HUES48 (cell line): ENCODE data around the gene RNF121.

Experiments
- H3K27ac ChIP-seq: one replicate; pipeline ENCODE4 v1.7.0; 2013; ENCODE audit warnings: low read depth, low read length, inconsistent platforms
- H3K27me3 ChIP-seq: 2 replicates; pipeline ENCODE4 v1.6.1; 2013; ENCODE audit warnings: mild to moderate bottlenecking, low read length; ENCODE audit not compliant: control insufficient read depth, insufficient read depth
- H3K36me3 ChIP-seq: 2 replicates; pipeline ENCODE4 v1.6.1; 2013; ENCODE audit warnings: low read length; ENCODE audit not compliant: control insufficient read depth, insufficient read depth
- H3K4me1 ChIP-seq: 2 replicates; pipeline ENCODE4 v1.6.1; 2013; ENCODE audit warnings: mild to moderate bottlenecking, low read length; ENCODE audit not compliant: control insufficient read depth, insufficient read depth
- H3K4me3 ChIP-seq: 2 replicates; pipeline ENCODE4 v1.5.1; 2013; ENCODE audit warnings: mild to moderate bottlenecking, low read depth, low read length
- H3K9ac ChIP-seq: 2 replicates; pipeline ENCODE4 v1.6.1; 2013; ENCODE audit warnings: mild to moderate bottlenecking, low read depth, low read length, moderate library complexity
- H3K9me3 ChIP-seq: 2 replicates; pipeline ENCODE4 v1.6.1; 2013; ENCODE audit warnings: low read length; ENCODE audit not compliant: control insufficient read depth, insufficient read depth

RNF121 gene

GRCh38 chr11:71988050-71988449 is 59.2 kb downstream of the RNF121 start:
- H3K27ac ChIP-seq = no peak overlapping the region
- H3K4me3 ChIP-seq = no peak overlapping the region
- peaks cover 54% of the 10 kb centered on the region for H3K36me3 ChIP-seq

DNA sequence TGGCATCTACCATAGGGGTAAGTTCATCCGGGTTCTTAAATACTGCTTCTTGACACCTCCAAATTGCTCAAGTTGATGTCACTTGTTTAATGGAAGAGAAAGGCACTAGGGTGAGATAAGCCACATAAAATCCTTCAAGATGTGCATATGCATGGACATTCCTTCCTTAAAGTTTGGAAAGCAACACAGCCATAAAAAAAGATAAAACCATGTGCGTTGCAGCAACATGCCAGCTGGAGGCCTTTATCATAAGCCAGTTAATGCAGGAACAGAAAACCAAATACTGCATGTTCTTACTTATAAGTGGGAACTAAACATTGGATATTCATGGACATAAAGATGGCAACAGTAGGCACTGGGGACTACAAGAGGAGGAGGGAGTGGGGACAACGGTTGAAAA is 61.9 kb downstream of the RNF121 start:
- Histone ChIP-seq H3K27ac (no peak overlapping the region), H3K4me1 (no peaks in the 10 kb centered on the region), H3K36me3 (peaks cover 44% of the 10 kb centered on the region), H3K27me3 (no peaks in the 10 kb centered on the region), H3K9ac (no peak overlapping the region), H3K9me3 (no peaks in the 10 kb centered on the region), H3K4me3 (no peak overlapping the region)

More at GRCh38 chr11:71988050-71988449, 59.2 kb downstream of the RNF121 start:
- no peaks in the 10 kb centered on the region for H3K27me3 ChIP-seq
- no peak overlapping the region for H3K9ac ChIP-seq
- no peaks in the 10 kb centered on the region for H3K4me1 ChIP-seq
- H3K9me3 ChIP-seq = no peaks in the 10 kb centered on the region

DNA sequence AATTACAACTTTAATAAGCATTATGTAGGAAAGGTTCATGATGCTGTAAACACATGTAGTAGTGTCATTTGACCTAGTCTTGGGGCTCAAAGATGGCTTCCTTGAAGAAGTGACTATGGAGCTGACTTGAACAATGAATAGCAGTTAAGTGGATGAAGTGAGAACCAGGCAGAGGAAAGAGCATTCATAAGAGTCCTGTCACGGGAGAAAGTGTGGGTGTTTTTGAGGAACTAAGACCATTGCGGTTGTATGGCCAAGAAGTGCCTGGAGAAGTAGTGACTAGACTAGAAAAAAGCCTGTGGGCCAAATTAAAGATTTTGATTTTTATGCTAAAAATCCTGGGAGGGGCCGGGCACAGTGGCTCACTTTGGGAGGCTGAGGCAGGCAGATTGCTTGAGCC is 62.6 kb downstream of the RNF121 start:
- no peak overlapping the region for H3K4me3 ChIP-seq
- H3K9ac ChIP-seq = no peak overlapping the region
- H3K9me3 ChIP-seq = no peaks in the 10 kb centered on the region
- peaks cover 50% of the 10 kb centered on the region for H3K36me3 ChIP-seq
- no peaks in the 10 kb centered on the region for H3K4me1 ChIP-seq
- no peaks in the 10 kb centered on the region for H3K27me3 ChIP-seq
- H3K27ac ChIP-seq = no peak overlapping the region

DNA sequence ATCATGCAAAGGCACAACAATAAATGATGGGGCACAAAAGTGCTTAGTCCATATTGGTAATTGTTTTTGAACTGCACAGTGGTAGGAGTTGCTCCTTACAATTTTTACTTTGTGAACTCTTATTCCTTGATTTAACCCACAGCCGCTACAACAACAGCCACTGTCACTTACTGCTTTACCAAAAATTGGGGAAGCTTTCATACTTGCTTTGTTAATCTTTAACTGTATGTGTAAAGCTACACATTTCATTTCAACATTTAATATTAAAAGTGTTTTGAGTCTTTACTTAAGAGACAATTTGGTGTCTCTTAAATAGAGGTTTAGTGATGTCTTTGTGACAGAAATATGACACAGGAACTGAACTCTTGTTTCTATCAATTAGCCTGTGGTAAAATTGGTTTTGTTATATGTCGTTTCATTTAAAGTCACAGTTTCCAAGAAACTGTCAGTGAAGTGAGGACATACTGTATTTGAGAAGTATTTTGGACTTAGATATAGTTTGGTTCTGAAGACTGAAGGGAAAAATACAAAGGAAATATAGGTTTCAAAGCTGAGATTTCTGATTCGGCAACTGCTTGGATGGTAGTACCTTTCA is 63.4 kb downstream of the RNF121 start:
- H3K9ac ChIP-seq = no peak overlapping the region
- no peak overlapping the region for H3K27ac ChIP-seq
- no peaks in the 10 kb centered on the region for H3K4me1 ChIP-seq

GRCh38 chr11:71994786-71995185 is 65.9 kb downstream of the RNF121 start:
- Histone ChIP-seq H3K4me1 (no peaks in the 10 kb centered on the region), H3K27ac (no peak overlapping the region), H3K9ac (no peak overlapping the region), H3K4me3 (no peak overlapping the region), H3K27me3 (no peaks in the 10 kb centered on the region), H3K36me3 (peaks cover 41% of the 10 kb centered on the region), H3K9me3 (no peaks in the 10 kb centered on the region)

More for the DNA sequence above, 63.4 kb downstream of the RNF121 start:
- no peaks in the 10 kb centered on the region for H3K27me3 ChIP-seq
- H3K9me3 ChIP-seq = no peaks in the 10 kb centered on the region
- H3K4me3 ChIP-seq = no peak overlapping the region
- H3K36me3 ChIP-seq = peaks cover 47% of the 10 kb centered on the region

DNA sequence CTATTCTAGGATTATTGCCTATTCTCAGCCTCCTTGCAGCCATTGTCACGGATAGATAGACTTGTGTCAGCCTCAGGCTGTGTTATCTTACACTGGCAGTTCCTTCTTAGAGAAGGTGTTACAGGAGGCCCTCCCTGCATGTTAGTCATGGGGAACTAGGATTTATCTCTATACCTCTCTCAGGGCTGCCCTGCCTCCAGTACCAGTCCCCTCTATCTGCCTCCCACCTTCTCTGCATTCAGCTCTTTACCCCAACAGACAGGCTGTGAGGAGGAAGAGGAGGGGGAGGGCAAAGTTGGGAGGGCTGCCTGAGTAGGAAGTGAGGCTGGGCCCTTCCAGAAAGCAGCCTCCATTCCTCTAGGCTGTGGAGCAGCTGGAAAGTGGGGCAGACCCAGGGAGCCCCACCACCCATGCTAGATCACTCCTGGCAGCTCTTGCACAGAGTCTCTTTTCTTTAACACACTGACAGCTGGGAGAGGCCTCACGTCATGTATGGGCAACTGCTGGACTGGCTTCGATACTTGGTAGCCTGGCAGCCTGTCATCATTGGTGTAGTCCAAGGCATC is 67.0 kb downstream of the RNF121 start:
- Histone ChIP-seq H3K36me3 (peaks cover 39% of the 10 kb centered on the region), H3K27ac (no peak overlapping the region), H3K4me3 (no peak overlapping the region), H3K9ac (no peak overlapping the region), H3K27me3 (no peaks in the 10 kb centered on the region), H3K9me3 (no peaks in the 10 kb centered on the region), H3K4me1 (no peaks in the 10 kb centered on the region)

DNA sequence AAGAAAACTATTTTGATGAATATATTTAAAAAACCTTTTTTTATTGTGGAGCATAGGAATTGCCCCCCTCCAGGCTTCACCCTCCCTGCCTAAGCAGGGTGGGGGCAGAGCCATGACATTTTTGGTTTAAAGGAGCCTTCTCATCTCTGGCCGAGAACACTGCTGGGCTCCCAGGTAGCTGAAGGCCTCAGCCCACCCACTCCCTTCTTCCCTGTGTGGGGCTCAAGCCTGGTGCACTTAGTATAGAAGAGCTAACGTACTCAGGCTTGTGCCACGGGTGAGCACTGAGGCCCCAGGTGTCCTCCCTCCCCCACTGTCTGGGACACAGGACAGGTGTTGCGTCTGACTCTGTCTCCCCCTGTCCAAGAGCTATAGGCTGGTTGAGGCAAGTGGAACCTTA is 67.7 kb downstream of the RNF121 start:
- Histone ChIP-seq H3K27me3 (no peaks in the 10 kb centered on the region), H3K4me1 (no peaks in the 10 kb centered on the region), H3K9me3 (no peaks in the 10 kb centered on the region), H3K36me3 (peaks cover 34% of the 10 kb centered on the region), H3K27ac (no peak overlapping the region), H3K4me3 (no peak overlapping the region), H3K9ac (no peak overlapping the region)

DNA sequence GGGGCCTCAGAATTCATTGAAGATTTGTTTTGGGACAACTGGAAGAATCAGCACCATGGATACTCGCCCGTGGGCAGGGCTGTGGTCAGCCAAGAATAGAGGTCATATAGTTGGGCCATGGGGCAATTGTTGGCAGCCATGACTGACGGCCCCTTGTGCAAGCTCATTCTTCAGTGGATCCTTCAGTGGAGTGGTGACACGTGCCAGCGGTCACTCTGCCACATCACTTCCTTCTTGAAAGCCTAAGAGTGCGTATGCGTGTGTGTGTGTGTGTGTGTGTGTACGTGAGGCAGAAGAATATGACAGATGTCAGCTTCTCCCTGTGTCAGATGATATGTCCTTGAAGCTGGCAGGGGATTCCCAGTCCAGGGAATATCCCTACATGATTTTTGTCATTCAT is 68.1 kb downstream of the RNF121 start:
- Histone ChIP-seq H3K9ac (no peak overlapping the region), H3K36me3 (peaks cover 34% of the 10 kb centered on the region), H3K4me1 (no peaks in the 10 kb centered on the region), H3K4me3 (no peak overlapping the region), H3K27me3 (no peaks in the 10 kb centered on the region), H3K27ac (no peak overlapping the region), H3K9me3 (no peaks in the 10 kb centered on the region)

DNA sequence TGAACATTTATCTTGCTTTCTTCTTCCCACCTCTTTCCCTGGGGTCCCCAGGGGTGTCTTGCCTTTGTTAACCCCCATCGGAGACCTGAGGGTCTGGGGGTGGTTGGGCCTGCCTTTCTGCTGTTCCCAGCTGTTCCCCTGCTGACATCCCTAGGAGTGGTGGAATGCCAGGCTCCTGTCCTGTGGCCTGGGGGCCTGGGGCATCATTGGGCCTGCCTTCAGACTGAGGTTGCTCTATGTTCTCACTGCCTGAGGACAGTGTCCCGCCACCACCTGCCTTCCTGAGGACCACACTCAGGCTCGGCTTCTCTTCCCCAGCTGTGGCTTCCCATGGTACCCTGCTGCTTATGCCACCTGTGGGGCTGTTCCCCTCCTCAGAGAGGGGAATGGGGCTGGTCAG is 68.7 kb downstream of the RNF121 start:
- peaks cover 35% of the 10 kb centered on the region for H3K36me3 ChIP-seq
- no peaks in the 10 kb centered on the region for H3K4me1 ChIP-seq

GRCh38 chr11:71998061-71998460 is 69.2 kb downstream of the RNF121 start:
- Histone ChIP-seq H3K27ac (no peak overlapping the region), H3K4me3 (no peak overlapping the region), H3K9me3 (no peaks in the 10 kb centered on the region), H3K36me3 (peaks cover 36% of the 10 kb centered on the region), H3K9ac (no peak overlapping the region), H3K4me1 (no peaks in the 10 kb centered on the region), H3K27me3 (no peaks in the 10 kb centered on the region)

More for the DNA sequence above, 68.7 kb downstream of the RNF121 start:
- Histone ChIP-seq H3K27ac (no peak overlapping the region), H3K4me3 (no peak overlapping the region), H3K27me3 (no peaks in the 10 kb centered on the region), H3K9me3 (no peaks in the 10 kb centered on the region), H3K9ac (no peak overlapping the region)

DNA sequence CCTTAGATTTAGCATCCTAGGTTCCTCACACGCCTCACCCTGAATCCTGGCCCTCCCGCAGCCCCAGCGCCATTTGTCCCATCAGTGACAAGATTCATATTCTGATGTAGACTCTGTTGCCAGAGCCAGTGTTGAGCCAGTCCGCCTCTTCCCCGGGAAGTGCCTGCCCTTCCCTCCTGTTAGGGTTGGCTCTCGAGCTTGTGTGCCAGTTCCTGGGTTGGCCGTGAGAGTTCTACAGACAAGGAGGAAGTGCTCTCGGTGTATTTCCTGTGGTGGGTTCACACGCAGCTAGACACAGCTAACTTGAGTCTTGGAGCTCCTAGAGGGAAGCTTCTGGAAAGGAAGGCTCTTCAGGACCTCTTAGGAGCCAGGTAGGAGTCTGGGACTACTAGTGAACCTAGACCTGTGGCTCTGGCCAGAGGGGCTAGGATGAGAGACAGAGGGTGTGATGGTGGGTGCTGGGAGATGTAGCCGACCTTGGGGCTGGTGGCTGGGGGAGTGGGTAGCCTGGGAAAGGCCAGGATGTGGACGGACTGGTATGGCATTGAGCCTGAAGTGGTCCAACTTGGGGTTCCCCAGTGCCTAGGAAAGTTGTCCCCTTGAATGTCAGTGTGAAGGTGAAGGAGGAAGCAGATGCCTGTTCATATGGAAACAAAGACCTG is 69.9 kb downstream of the RNF121 start, which contains the start of gene IL18BP:
Gene IL18BP, plus strand, starts transcription at position 261 of the 662 bp plus-strand sequence. CDS start 1,076 bp downstream, outside the sequence.
- Histone ChIP-seq H3K4me3 (no peak within 1 kb of the TSS), H3K27me3 (no peaks in the 10 kb centered on the region), H3K9me3 (no peaks in the 10 kb centered on the region), H3K9ac (no peak within 1 kb of the TSS), H3K36me3 (peaks cover 39% of the 10 kb centered on the region), H3K27ac (no peak within 1 kb of the TSS), H3K4me1 (no peaks in the 10 kb centered on the region)
